PC-3 (cell line): ENCODE data around the gene CTTN.

Experiments used
- EZH2 ChIP-seq: fragments of 300-600 bp; sonication (generic); IDR thresholded peaks from one replicate; pipeline ENCODE4 v1.6.1; 2017; ENCODE audit warnings: antibody characterized with exemption, mild to moderate bottlenecking, low read length; ENCODE audit not compliant: unreplicated experiment
- EZH2phosphoT487 ChIP-seq: fragments of 300-600 bp; sonication (generic); IDR thresholded peaks from 2 replicates; pipeline ENCODE4 v1.6.1; 2018; ENCODE audit warnings: mild to moderate bottlenecking, antibody characterized with exemption, low read length, borderline replicate concordance
- TF ChIP-seq, protein P1 (sequence below): fragments of 300-600 bp; sonication (generic); conservative IDR thresholded peaks from 2 replicates; pipeline ENCODE4 v1.5.1; 2017; ENCODE audit warnings: antibody characterized with exemption, low read depth, mild to moderate bottlenecking, low read length

DNA sequence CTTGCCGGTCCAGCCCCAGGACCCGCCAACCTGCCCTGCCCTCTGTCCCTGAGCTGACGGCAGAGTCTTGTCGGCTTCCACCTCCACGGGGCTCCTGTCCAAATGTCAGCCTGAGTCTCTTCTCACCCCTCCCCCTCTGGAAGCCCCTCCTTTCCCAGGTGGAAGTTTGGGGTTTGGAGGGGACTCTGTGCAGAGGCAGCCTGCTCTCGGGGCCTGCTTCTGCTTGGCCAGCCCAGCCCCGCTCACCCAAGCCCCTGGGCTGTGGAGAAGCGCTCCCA lies 31.0 kb downstream of the CTTN start:
- TF ChIP-seq, protein P1, sequence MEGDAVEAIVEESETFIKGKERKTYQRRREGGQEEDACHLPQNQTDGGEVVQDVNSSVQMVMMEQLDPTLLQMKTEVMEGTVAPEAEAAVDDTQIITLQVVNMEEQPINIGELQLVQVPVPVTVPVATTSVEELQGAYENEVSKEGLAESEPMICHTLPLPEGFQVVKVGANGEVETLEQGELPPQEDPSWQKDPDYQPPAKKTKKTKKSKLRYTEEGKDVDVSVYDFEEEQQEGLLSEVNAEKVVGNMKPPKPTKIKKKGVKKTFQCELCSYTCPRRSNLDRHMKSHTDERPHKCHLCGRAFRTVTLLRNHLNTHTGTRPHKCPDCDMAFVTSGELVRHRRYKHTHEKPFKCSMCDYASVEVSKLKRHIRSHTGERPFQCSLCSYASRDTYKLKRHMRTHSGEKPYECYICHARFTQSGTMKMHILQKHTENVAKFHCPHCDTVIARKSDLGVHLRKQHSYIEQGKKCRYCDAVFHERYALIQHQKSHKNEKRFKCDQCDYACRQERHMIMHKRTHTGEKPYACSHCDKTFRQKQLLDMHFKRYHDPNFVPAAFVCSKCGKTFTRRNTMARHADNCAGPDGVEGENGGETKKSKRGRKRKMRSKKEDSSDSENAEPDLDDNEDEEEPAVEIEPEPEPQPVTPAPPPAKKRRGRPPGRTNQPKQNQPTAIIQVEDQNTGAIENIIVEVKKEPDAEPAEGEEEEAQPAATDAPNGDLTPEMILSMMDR = no peak
- no peak for TF ChIP-seq EZH2
- no peak for TF ChIP-seq EZH2phosphoT487
